ENCODE data around the gene NBPF9.
A peak's percentile ranks its signal among the peaks of the same experiment; 100 is the strongest.
"Not testable (repeated sequence)": the region's sequence is repeated elsewhere in the genome, so short reads cannot be mapped to it uniquely, and the experiment has no call there.

Gene NBPF9

GRCh38 chr1:149024327-149024726, 79.0 kb downstream of the NBPF9 start:
- DNase-seq; intact Hi-C loops (cut with DNase I): not testable (repeated sequence)

DNA sequence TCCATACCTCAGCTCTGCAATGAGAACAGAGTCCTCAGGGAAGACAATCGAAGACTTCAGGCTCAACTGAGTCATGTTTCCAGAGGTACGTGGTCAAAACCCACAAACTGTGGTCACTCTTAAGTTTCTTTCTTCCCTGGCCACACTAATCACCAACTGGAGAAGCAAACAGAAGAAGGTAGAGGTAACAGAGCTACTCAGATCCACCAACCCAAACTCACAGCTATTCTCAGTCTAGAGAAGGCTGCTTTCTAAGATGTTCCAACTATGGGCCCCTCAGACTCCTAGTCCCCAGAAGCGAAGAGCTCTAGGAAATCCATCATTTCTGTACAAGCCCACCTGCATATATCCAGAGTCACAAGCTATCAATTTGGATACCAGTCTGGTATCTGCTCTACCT, 84.8 kb downstream of the NBPF9 start:
- intact Hi-C loops (cut with DNase I); DNase-seq: not testable (repeated sequence)

GRCh38 chr1:149016626-149017025, 86.7 kb downstream of the NBPF9 start:
- DNase-seq; intact Hi-C loops (cut with DNase I): not testable (repeated sequence)

DNA sequence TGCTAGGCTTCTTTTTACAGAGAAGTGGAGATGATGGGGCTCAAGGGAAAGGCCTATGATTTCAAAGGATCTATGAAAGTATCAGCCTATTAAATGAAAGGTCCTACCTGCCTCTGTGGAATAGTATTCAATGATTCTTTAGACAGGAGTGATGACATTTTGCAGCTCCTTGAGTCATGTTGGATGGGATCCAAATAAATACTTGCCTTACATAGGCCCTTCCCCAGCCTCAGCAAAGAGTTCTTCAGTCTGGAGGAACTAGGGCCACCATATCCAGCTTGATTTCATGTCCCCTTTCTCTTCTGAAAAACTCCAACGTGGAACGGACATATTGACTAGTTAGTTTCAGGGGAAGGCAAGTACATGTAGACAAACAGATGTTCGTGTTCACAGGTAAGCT, 87.8 kb downstream of the NBPF9 start:
- DNase-seq; intact Hi-C loops (cut with DNase I): not testable (repeated sequence)

DNA sequence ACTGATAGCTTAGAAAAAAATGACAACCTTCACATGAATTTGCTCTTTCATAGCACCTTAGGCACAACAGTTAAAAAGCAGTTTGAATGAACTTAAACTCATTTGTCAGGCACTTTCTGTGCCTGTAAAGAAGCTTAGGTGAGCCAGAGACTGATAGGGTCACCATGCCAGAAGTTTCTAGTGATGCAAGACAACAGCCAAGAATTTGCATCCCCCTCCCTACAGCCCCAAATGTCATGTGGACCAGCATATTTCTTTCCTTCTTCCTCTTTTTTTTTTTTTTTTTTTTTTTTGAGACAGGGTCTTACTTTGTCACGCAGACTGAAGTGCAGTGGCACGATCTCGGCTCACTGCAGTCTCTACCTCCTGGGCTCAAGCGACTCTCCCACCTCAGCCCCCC, 89.8 kb downstream of the NBPF9 start:
- DNase-seq; intact Hi-C loops (cut with DNase I): not testable (repeated sequence)

- DNase-seq; intact Hi-C loops (cut with DNase I): not testable (repeated sequence)
Measured at GRCh38 chr1:149012599-149012998, 90.8 kb downstream of the NBPF9 start.

DNA sequence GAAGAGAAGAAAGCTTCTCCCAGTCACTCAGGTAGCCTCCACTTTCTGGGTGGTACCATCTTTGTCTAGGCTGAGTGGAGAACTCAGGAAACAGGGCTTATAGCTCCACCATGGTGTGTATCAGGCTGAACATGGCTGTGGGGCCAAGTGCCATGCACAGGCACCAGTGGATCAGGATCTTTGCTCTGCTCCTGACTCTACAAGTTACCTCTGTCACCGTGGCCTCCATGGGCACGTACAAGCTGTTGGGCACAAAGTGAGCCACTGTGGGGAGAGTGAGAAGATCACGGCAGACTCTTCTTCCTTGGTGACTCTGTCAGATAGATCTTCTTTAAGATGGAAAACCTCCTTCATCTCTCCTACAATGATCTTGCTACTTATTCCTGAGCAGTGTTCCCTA, 93.6 kb downstream of the NBPF9 start:
- intact Hi-C loops (cut with DNase I) = not testable (repeated sequence)
- peak in 1 of 42 donors; percentile 23 for DNase-seq

DNA sequence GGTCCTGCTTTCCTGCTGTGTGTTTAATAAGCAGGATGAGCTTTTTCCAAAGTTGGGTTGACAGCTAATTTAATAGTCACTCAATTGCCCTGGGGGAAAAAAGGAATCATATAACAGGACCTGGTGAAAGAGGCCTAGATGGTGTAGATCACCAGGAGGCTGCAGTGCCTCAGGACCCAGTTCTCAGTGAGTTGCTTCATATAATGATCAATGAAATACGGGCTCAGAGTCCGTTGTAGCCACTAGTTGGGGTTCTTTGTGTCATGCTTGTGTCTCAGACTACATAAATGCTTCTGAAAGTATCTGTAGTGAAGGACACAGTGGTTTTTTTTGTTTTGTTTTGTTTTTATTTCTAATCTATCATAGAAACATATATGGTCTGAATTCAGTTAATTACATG, 94.6 kb downstream of the NBPF9 start:
- intact Hi-C loops (cut with DNase I); DNase-seq: not testable (repeated sequence)

- DNase-seq; intact Hi-C loops (cut with DNase I): not testable (repeated sequence)
Measured at GRCh38 chr1:149008326-149008725, 95.0 kb downstream of the NBPF9 start.
